GM21390 (cell line): Measurements from ENCODE around the gene ZNF48.

Source experiments
- ATAC-seq: cut with Tn5 transposase; IDR thresholded peaks from one replicate; pipeline ENCODE4 v1.9.1; 2021; ENCODE audit not compliant: unreplicated experiment

The ZNF48 gene

GRCh38 chr16:30358577-30358936 is 36.7 kb upstream of the ZNF48 start:
- no peak for ATAC-seq

DNA sequence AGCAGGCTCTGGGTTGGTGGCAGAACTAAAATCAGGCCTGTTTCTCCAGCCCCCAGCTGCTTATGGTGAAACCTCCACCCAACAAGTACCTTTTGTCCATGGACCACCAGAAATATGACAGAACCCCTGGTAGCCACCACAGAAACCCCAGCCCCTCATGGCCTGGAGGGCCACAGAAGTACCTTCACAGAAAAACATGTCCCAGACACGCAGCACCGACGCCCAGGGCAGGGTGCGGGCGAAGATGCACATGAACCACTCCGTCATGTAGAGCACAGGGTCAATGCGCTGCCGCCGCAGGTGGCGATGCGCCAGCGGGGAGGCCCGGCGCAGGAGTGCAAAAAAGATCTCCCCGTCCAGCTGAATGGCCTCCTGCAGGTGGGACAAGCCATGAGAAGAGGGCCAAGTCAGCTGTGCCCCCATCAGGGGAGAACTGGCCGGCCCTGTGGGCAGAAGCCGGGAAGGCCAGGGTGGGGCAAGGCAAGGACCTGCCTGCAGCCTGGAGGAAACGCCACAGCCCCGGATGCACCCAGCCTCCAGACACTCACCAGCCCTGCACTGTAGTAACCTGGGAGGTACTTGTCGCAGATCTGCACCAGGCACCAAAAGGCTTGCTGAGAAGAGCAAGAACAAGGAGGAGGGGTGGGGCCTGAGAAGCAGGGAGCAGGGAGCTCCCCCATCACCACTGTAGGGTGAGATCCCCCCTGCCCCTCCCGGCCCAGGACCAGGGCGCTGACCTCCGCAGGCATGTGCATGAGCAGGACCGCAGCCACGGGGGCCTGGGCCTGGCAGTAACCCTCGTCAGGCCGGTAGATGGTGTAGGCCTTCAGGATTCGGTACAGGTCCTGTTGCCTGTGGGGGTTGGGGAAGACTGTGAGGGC is 36.0 kb upstream of the ZNF48 start:
- ATAC-seq = no peak

- ATAC-seq = no peak
Measured at GRCh38 chr16:30359871-30360170, 35.4 kb upstream of the ZNF48 start.

- no peak for ATAC-seq
Measured at GRCh38 chr16:30361180-30361579, 34.0 kb upstream of the ZNF48 start.

DNA sequence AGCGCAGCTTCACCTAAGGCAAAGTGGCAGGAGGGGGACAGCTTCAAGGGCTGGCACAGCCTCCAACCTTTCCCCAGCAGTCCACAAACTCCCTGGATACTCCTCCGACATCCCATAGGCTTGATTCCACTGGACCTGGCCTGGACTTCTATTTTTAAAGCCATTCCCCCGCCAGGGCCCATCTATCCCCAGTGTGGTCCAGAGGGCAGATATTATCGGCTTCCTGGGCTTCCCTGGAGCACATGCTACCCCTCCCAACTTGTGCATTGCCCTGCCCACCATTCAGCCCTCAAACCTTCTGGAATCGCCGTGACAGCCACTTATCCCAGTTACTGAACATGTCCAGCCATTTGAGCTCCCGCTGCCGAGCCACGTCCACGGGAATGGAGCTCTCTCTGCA is 30.0 kb upstream of the ZNF48 start:
- ATAC-seq = no peak

- no peak for ATAC-seq
Measured at GRCh38 chr16:30366511-30366910, 28.7 kb upstream of the ZNF48 start.

DNA sequence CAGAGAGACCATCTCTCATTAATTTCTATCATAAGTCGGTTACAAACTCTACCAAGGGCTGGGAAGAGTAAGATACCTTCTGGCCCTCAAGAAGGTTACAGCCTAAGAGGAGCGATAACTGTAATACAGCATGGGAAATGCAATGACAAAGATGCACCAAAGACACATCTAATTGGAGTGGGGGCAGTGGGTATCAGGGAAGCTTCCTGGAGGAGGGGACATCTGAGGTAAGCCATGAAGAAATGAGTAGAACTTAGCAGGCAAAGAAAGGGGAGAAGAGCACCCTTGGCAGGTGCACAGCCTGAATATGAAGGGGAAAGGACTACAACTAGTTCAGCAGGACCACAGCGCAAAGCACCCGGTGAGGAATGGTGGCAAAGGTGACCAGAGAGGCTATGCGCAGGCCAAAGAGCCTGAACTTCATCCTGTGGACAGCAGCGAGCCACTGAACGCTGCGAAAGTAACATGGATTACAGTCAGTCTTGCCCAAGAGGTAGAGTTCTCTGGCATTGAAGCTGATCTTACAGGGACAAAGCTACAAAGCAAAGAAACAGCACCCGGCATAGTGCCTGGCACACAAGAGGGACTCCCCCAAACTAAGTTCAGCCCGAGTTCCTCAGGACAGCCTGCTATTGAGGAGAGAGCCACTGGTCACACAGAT is 27.7 kb upstream of the ZNF48 start:
- ATAC-seq = no peak

DNA sequence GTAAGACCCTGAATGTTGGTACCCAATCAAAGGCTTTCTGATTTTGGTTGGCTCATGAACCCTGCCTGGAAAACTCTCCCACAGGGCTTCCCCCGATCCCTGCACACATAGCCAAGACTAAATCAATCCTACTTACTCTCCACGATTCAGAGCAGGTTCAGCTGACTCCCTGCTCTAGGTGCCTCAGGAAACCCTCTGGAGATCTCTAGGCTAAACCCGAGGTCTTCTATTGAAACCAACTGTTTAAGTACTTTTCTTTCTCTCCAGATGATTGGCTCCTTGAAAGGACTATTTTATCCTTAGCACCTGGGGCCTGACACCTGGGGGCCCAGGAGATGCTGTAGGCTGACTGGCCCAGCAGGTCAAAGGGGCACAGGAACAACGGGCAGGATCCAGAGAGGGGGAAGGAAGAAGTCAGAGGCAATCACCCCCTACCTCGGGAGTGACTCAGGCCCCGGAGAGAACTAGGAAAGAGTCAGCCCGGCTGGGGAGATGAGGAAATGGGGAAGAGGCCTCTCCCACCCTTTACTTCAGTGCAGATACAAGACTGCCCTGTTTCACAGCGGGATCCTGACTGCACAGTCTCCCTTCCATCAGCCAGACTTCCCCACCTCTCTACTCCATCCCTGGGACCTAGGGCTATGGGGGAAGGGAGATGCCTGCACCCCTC is 27.0 kb upstream of the ZNF48 start:
- ATAC-seq = no peak

GRCh38 chr16:30368792-30369090 is 26.5 kb upstream of the ZNF48 start:
- ATAC-seq = no peak

GRCh38 chr16:30369091-30369937 is 25.9 kb upstream of the ZNF48 start:
- ATAC-seq = no peak

GRCh38 chr16:30369938-30370455 is 25.2 kb upstream of the ZNF48 start:
- ATAC-seq = peak; percentile 8

GRCh38 chr16:30370456-30371247 is 24.6 kb upstream of the ZNF48 start, which contains the start of gene TBC1D10B:
TBC1D10B (minus strand) TSS chr16:30370494; CDS start chr16:30370183, 311 bp downstream.
- peak; percentile 74 for ATAC-seq

GRCh38 chr16:30371248-30371816 is 23.9 kb upstream of the ZNF48 start:
- no peak for ATAC-seq

GRCh38 chr16:30372038-30372712 is 23.0 kb upstream of the ZNF48 start:
- ATAC-seq = no peak

- no peak for ATAC-seq
Measured at GRCh38 chr16:30372725-30373124, 22.5 kb upstream of the ZNF48 start.

GRCh38 chr16:30374538-30374937 is 20.7 kb upstream of the ZNF48 start, which contains the start of gene MYL11:
MYL11 (plus strand) TSS chr16:30374802; CDS start chr16:30374858, 56 bp downstream.
- no peak for ATAC-seq

DNA sequence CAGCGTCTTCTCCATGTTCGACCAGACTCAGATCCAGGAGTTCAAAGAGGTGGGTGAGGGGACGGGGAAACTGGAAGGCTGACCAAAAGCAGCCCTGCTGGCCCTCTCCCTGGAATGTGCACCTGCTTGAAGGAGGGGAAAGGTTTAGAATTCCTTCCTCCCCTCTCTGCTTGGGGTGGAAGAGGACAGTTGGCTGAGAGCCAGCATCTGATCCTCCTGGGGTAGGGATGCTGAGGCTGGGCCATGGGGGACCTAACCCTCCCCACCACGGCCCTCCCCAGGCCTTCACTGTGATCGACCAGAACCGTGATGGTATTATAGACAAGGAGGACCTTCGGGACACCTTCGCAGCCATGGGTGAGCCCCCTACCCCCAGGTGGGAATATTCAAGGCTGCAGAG is 19.4 kb upstream of the ZNF48 start:
- no peak for ATAC-seq

GRCh38 chr16:30376461-30376902 is 18.7 kb upstream of the ZNF48 start:
- ATAC-seq = no peak
